Activated T-cell treated with anti-CD3 and anti-CD28 coated beads for 4 hours (primary cell): ENCODE data around the gene PCK1.

Experiments
- DNase-seq: peaks from one replicate; pipeline ENCODE4 v3.0.0-alpha.2; 2020

PCK1 gene

GRCh38 chr20:57561356-57562279 lies 708 bp downstream of the PCK1 start:
- DNase-seq, result no peak

- no peak for DNase-seq
These were observed 1.9 kb downstream of the PCK1 start for GRCh38 chr20:57562541-57563465.

GRCh38 chr20:57563522-57563921 lies 2.6 kb downstream of the PCK1 start:
- DNase-seq, result no peak

- DNase-seq, result no peak
These were observed 3.4 kb downstream of the PCK1 start for GRCh38 chr20:57564180-57564802.

- no peak for DNase-seq
These were observed 4.2 kb downstream of the PCK1 start for GRCh38 chr20:57564951-57565642.

- no peak for DNase-seq
These were observed 5.5 kb downstream of the PCK1 start for GRCh38 chr20:57566399-57566798.

GRCh38 chr20:57566803-57567459 lies 6.0 kb downstream of the PCK1 start:
- no peak for DNase-seq

GRCh38 chr20:57567471-57568079 lies 6.7 kb downstream of the PCK1 start:
- no peak for DNase-seq

GRCh38 chr20:57568088-57568896 lies 7.4 kb downstream of the PCK1 start:
- no peak for DNase-seq

- DNase-seq, result no peak
These were observed 8.1 kb downstream of the PCK1 start for GRCh38 chr20:57568960-57569359.

GRCh38 chr20:57570145-57570850 lies 9.4 kb downstream of the PCK1 start:
- DNase-seq, result no peak

- DNase-seq, result no peak
These were observed 10.0 kb downstream of the PCK1 start for GRCh38 chr20:57570920-57571319.

GRCh38 chr20:57571782-57572416 lies 11.0 kb downstream of the PCK1 start:
- DNase-seq, result no peak

GRCh38 chr20:57573242-57573641 lies 12.3 kb downstream of the PCK1 start:
- no peak for DNase-seq

GRCh38 chr20:57573894-57574293 lies 13.0 kb downstream of the PCK1 start:
- no peak for DNase-seq

GRCh38 chr20:57574954-57575353 lies 14.0 kb downstream of the PCK1 start:
- no peak for DNase-seq

GRCh38 chr20:57576002-57576401 lies 15.1 kb downstream of the PCK1 start:
- no peak for DNase-seq

- no peak for DNase-seq
These were observed 16.0 kb downstream of the PCK1 start for GRCh38 chr20:57576617-57577550.
